GM12873 (cell line): ENCODE data around the gene RBKS.

Experiments used
- CTCF ChIP-seq: IDR thresholded peaks from 2 replicates; pipeline ENCODE4 v1.5.1; 2012; ENCODE audit warnings: low read depth, mild to moderate bottlenecking, moderate library complexity, low read length, control low read depth; ENCODE audit not compliant: insufficient read depth; ENCODE audit errors: missing control alignments

Gene RBKS

GRCh38 chr2:27798486-27798885 lies 91.7 kb downstream of the RBKS start:
- no peak for TF ChIP-seq CTCF

- TF ChIP-seq CTCF, result no peak
These were observed 92.3 kb downstream of the RBKS start for GRCh38 chr2:27797841-27798240.

GRCh38 chr2:27796791-27797765 lies 93.1 kb downstream of the RBKS start:
- TF ChIP-seq CTCF, result no peak

- TF ChIP-seq CTCF, result no peak
These were observed 94.3 kb downstream of the RBKS start for GRCh38 chr2:27795868-27796277.

- TF ChIP-seq CTCF, result no peak
These were observed 94.9 kb downstream of the RBKS start for GRCh38 chr2:27795093-27795834.

- no peak for TF ChIP-seq CTCF
These were observed 97.4 kb downstream of the RBKS start for GRCh38 chr2:27792759-27793158.

GRCh38 chr2:27790796-27791195 lies 99.4 kb downstream of the RBKS start:
- TF ChIP-seq CTCF, result no peak
